Measurements from ENCODE around the gene DOP1A.

DNA sequence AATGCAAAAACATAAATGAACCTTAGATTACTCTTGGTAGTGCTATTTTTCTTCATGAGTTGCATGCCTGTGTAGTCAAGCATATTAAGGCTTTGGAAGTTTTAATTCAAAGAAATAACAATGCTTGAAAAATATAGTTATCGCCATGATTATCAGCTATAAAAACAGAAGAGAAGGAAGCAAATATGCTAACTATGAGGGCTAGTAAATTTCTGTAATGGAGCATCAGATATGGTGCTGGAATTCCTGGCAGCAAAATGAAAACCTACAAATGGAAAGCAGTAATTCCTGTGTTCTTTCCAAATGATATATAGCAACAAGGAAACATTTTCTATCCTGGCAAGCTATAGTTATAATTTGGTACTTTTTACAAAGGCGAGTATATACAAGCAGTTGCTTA is 29.7 kb downstream of the DOP1A start:
- TF ChIP-seq, protein P1, sequence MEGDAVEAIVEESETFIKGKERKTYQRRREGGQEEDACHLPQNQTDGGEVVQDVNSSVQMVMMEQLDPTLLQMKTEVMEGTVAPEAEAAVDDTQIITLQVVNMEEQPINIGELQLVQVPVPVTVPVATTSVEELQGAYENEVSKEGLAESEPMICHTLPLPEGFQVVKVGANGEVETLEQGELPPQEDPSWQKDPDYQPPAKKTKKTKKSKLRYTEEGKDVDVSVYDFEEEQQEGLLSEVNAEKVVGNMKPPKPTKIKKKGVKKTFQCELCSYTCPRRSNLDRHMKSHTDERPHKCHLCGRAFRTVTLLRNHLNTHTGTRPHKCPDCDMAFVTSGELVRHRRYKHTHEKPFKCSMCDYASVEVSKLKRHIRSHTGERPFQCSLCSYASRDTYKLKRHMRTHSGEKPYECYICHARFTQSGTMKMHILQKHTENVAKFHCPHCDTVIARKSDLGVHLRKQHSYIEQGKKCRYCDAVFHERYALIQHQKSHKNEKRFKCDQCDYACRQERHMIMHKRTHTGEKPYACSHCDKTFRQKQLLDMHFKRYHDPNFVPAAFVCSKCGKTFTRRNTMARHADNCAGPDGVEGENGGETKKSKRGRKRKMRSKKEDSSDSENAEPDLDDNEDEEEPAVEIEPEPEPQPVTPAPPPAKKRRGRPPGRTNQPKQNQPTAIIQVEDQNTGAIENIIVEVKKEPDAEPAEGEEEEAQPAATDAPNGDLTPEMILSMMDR (conservative IDR thresholded peaks at IDR 0.05 in 1 of 2, IDR thresholded peaks at IDR 0.05 in 1 of 2; ENCODE audit: extremely low read depth in 1 of 2, insufficient read depth in 1 of 2, low read depth in 1 of 2, low read length in 2 of 2), result no peak
- no peak for TF ChIP-seq EZH2 (IDR thresholded peaks at IDR 0.05; ENCODE audit: borderline replicate concordance, low read length)

Data from mammary epithelial cell (primary cell).